AG04450 (cell line): ENCODE measurements around the gene LRP1. TPM values are rescaled to one million over a fixed set of nuclear protein-coding genes. Genes with fewer than 3 reads are reported as not detected.

ENCODE experiments used
- CTCF ChIA-PET: fragments of 300-600, 350-600 bp; formaldehyde crosslinking; extraction: SDS; loops from one replicate; lab custom pipeline; 2022; ENCODE audit warnings: antibody characterized with exemption, inconsistent platforms; lab: Charles Lee
- POLR2A ChIA-PET: fragments of 350-600 bp; formaldehyde crosslinking; extraction: SDS; loops from one replicate; lab custom pipeline; 2021; ENCODE audit warnings: antibody characterized with exemption, inconsistent platforms; lab: Yijun Ruan, JAX
- DNase-seq: peaks from one replicate; pipeline ENCODE4 v3.0.0-alpha.2; 2011; ENCODE audit warnings: low read depth, low spot score
- H3K27ac ChIP-seq: one replicate; pipeline ENCODE4 v1.5.1; 2012; ENCODE audit warnings: low read depth, low read length, control low read depth
- H3K27me3 ChIP-seq: one replicate; pipeline ENCODE4 v1.6.0; 2012; ENCODE audit warnings: low read length; ENCODE audit not compliant: control insufficient read depth, insufficient read depth
- H3K4me3 ChIP-seq: 2 replicates; pipeline ENCODE4 v1.5.1; 2011; ENCODE audit warnings: mild to moderate bottlenecking, low read depth, low read length, control low read depth
- H3K9me3 ChIP-seq: 2 replicates; pipeline ENCODE4 v1.5.1; 2012; ENCODE audit warnings: low read length; ENCODE audit not compliant: control insufficient read depth, insufficient read depth
- CTCF ChIP-seq: IDR thresholded peaks from 2 replicates; pipeline ENCODE4 v1.5.1; 2011; ENCODE audit warnings: low read depth, low read length, control low read depth, inconsistent platforms
- polyA plus RNA-seq: library from polyadenylated mRNA; depleted of rRNA; stranded (reverse); fragments of >200 nt; gene quantifications from 2 replicates; pipeline ENCODE4 v1.2.3, GENCODE V29; 2011

Gene LRP1
- polyA plus RNA-seq, 1 experiment, result 49.9 TPM

- Histone ChIP-seq H3K27ac (no peak overlapping the region), H3K9me3 (no peaks in the 10 kb centered on the region; the same call in 1 of the 2 replicates), H3K27me3 (no peaks in the 10 kb centered on the region), H3K4me3 (no peak overlapping the region)
- TF ChIP-seq CTCF, result no peak
- DNase-seq, result no peak
- POLR2A ChIA-PET, result no interaction called here
- CTCF ChIA-PET, result no interaction called here
These were observed 67.5 kb downstream of the LRP1 start for GRCh38 chr12:57195611-57196371.

- no peak for TF ChIP-seq CTCF
- Histone ChIP-seq H3K27me3 (no peaks in the 10 kb centered on the region), H3K4me3 (no peak overlapping the region), H3K9me3 (no peaks in the 10 kb centered on the region; the same call in 1 of the 2 replicates), H3K27ac (no peak overlapping the region)
- no peak for DNase-seq
- ChIA-PET CTCF (no interaction called here), POLR2A (no interaction called here)
These were observed 68.2 kb downstream of the LRP1 start for GRCh38 chr12:57196439-57196838.

- H3K27ac ChIP-seq, result no peak overlapping the region
- H3K27me3 ChIP-seq, result no peaks in the 10 kb centered on the region
- no peak for DNase-seq
- no peak overlapping the region for H3K4me3 ChIP-seq
- no peak for TF ChIP-seq CTCF
- ChIA-PET CTCF (no interaction called here), POLR2A (interaction anchor here (1.1 kb wide), 1 partner anchor 17 kb away, joined by 3 read pairs; no protein-coding TSS in a partner anchor)
- no peaks in the 10 kb centered on the region; the same call in 1 of the 2 replicates for H3K9me3 ChIP-seq
These were observed 68.7 kb downstream of the LRP1 start for GRCh38 chr12:57196956-57197355.

- Histone ChIP-seq H3K4me3 (no peak overlapping the region), H3K27me3 (no peaks in the 10 kb centered on the region), H3K27ac (no peak overlapping the region), H3K9me3 (no peaks in the 10 kb centered on the region; the same call in 1 of the 2 replicates)
- no peak for TF ChIP-seq CTCF
- CTCF ChIA-PET, result interaction anchor here (1.2 kb wide), 1 partner anchor 16 kb away, joined by 3 read pairs; no protein-coding TSS in a partner anchor
- no peak for DNase-seq
- POLR2A ChIA-PET, result interaction anchor here (0.6 kb wide), 2 partner anchors 70 to 339 kb away, joined by 8 to 14 read pairs; no protein-coding TSS in a partner anchor
These were observed 70.0 kb downstream of the LRP1 start for GRCh38 chr12:57198329-57198728.

GRCh38 chr12:57199191-57199590 lies 70.9 kb downstream of the LRP1 start:
- TF ChIP-seq CTCF, result no peak
- Histone ChIP-seq H3K27ac (no peak overlapping the region), H3K4me3 (no peak overlapping the region), H3K27me3 (no peaks in the 10 kb centered on the region), H3K9me3 (no peaks in the 10 kb centered on the region; the same call in 1 of the 2 replicates)
- ChIA-PET POLR2A (no interaction called here), CTCF (interaction anchor here (1.0 kb wide), 1 partner anchor 15 kb away, joined by 3 read pairs; no protein-coding TSS in a partner anchor)
- no peak for DNase-seq
